B cell (primary cell): ENCODE measurements around the gene MCUB. TPM values are rescaled to one million over a fixed set of nuclear protein-coding genes. Genes with fewer than 3 reads are reported as not detected.

ENCODE experiments used
- ATAC-seq: fragments of 200-7000 bp; cut with Tn5 transposase; one replicate; pipeline ENCODE4 v1.10.0; 2021; ENCODE audit warnings: low read depth, mild to moderate bottlenecking, moderate number of reproducible peaks, moderate library complexity
- CTCF ChIA-PET: fragments of 350-600 bp; sonication (Branson Sonifier 250); formaldehyde crosslinking; loops from one replicate; lab custom pipeline; 2021; ENCODE audit warnings: antibody characterized with exemption, inconsistent platforms; lab: Charles Lee
- POLR2A ChIA-PET: fragments of 350-600 bp; sonication (Branson Sonifier 250); formaldehyde crosslinking; loops from one replicate; lab custom pipeline; 2021; ENCODE audit warnings: antibody characterized with exemption; lab: Charles Lee
- DNase-seq: peaks from one replicate; pipeline ENCODE4 v3.0.0; 2013
- H2AFZ ChIP-seq: 2 replicates; pipeline ENCODE4 v1.6.1; 2012; ENCODE audit warnings: mild to moderate bottlenecking, low read depth, low read length; ENCODE audit not compliant: insufficient read depth, poor library complexity, severe bottlenecking
- H3K27ac ChIP-seq, 2 donors: 1 replicate in 1 of 2; 2 replicates in 1 of 2; pipeline ENCODE4 v1.5.1; 2012 to 2013; ENCODE audit warnings: low read length in 2 of 2, mild to moderate bottlenecking in 2 of 2, moderate library complexity in 1 of 2
- H3K27me3 ChIP-seq, 4 experiments: fragments of 200-600 bp in 1 of 4; sonication (generic) in 1 of 4; replicated peaks in 1 of 4; 1 replicate in 2 of 4; 2 replicates in 2 of 4; pipeline versions ENCODE4 v1.6.1 to v1.7.0; 2013 to 2016; ENCODE audit warnings: low read length in 3 of 4, mild to moderate bottlenecking in 2 of 4, mixed read lengths in 1 of 4, moderate library complexity in 1 of 4; ENCODE audit not compliant: insufficient read depth in 4 of 4, control insufficient read depth in 3 of 4; ENCODE audit errors: control extremely low read depth in 1 of 4
- H3K36me3 ChIP-seq, 2 experiments: replicated peaks in 1 of 2; 1 replicate in 1 of 2; 2 replicates in 1 of 2; pipeline versions ENCODE4 v1.6.1 to v1.7.1; 2013; ENCODE audit warnings: low read length in 1 of 2; ENCODE audit not compliant: insufficient read depth in 2 of 2, control insufficient read depth in 1 of 2; ENCODE audit errors: control extremely low read depth in 1 of 2, extremely low read depth in 1 of 2
- H3K4me1 ChIP-seq, 2 donors: fragments of 200-600 bp in 1 of 2; sonication (generic) in 1 of 2; 1 replicate in 1 of 2; 2 replicates in 1 of 2; pipeline versions ENCODE4 v1.5.1 to v1.6.1; 2013 to 2017; ENCODE audit warnings: low read length in 2 of 2; ENCODE audit not compliant: control insufficient read depth in 2 of 2, insufficient read depth in 2 of 2
- H3K4me2 ChIP-seq: replicated peaks from 2 replicates; pipeline ENCODE3; 2012; ENCODE audit warnings: mild to moderate bottlenecking, low read depth, low read length; ENCODE audit not compliant: poor library complexity, severe bottlenecking
- H3K4me3 ChIP-seq, 5 experiments: fragments of 200-600 bp in 1 of 5; sonication (generic) in 1 of 5; 1 replicate in 3 of 5; 2 replicates in 2 of 5; pipeline versions ENCODE4 v1.5.1 to v1.7.0; 2011 to 2016; ENCODE audit warnings: low read length in 4 of 5, mild to moderate bottlenecking in 4 of 5, low read depth in 2 of 5, control low read depth in 1 of 5, moderate library complexity in 1 of 5; ENCODE audit not compliant: insufficient read depth in 1 of 5; ENCODE audit errors: control extremely low read depth in 1 of 5, extremely low read depth in 1 of 5
- H3K79me2 ChIP-seq: fragments of 200-600 bp; sonication (generic); one replicate; pipeline ENCODE4 v1.6.0; 2016; ENCODE audit warnings: low read length; ENCODE audit not compliant: control insufficient read depth, insufficient read depth
- H3K9ac ChIP-seq: fragments of 200-600 bp; sonication (generic); 2 replicates; pipeline ENCODE4 v1.6.1; 2017; ENCODE audit warnings: mild to moderate bottlenecking, low read length, moderate library complexity
- H3K9me3 ChIP-seq, 3 donors: one replicate each; pipeline versions ENCODE4 v1.6.1 to v1.7.1; 2013; ENCODE audit warnings: low read length in 2 of 3; ENCODE audit not compliant: control insufficient read depth in 2 of 3, insufficient read depth in 1 of 3; ENCODE audit errors: control extremely low read depth in 1 of 3
- H4K20me1 ChIP-seq: 2 replicates; pipeline ENCODE4 v1.6.0; 2012; ENCODE audit warnings: mild to moderate bottlenecking, low read length; ENCODE audit not compliant: insufficient read depth, control insufficient read depth, poor library complexity, severe bottlenecking
- H3K27ac Mint-ChIP-seq: one replicate; pipeline ENCODE4 v1.8.0; 2021; ENCODE audit warnings: mixed read lengths
- H3K27me3 Mint-ChIP-seq: one replicate; pipeline ENCODE4 v1.8.0; 2021; ENCODE audit warnings: mixed read lengths
- H3K4me1 Mint-ChIP-seq: one replicate; pipeline ENCODE4 v1.8.0; 2021; ENCODE audit warnings: mixed read lengths
- H3K4me3 Mint-ChIP-seq: one replicate; pipeline ENCODE4 v1.8.0; 2021; ENCODE audit warnings: mixed read lengths
- H3K9me3 Mint-ChIP-seq: one replicate; pipeline ENCODE4 v1.8.0; 2022; ENCODE audit warnings: mixed read lengths; ENCODE audit not compliant: insufficient read depth
- EZH2 ChIP-seq: IDR thresholded peaks from 2 replicates; pipeline ENCODE4 v1.6.1; 2012; ENCODE audit warnings: borderline replicate concordance, low read depth, mild to moderate bottlenecking, moderate library complexity, low read length; ENCODE audit not compliant: insufficient read depth, poor library complexity, severe bottlenecking
- WGBS: methylation state at CpG from one replicate; pipeline ENCODE4 v1.1.5; 2013; ENCODE audit warnings: missing lambda C conversion rate; ENCODE audit not compliant: insufficient coverage; 5-methylcytosine and 5-hydroxymethylcytosine counted together
- intact Hi-C: fragments of 100-400 bp; cut with micrococcal nuclease; formaldehyde crosslinking; loops from one replicate; pipeline ENCODE4 v1.10.0; 2022
- polyA plus RNA-seq: library from polyadenylated mRNA; depleted of rRNA; stranded (reverse); fragments of >200 nt; gene quantifications from 2 replicates; pipeline ENCODE4 v1.2.3, GENCODE V29; 2012
- total RNA-seq, 2 donors: library from RNA; stranded (reverse); fragments of 120-200 nt in 1 of 2; gene quantifications; 1 replicate in 1 of 2; 2 replicates in 1 of 2; pipeline versions ENCODE4 v1.2.3 to v1.2.4, GENCODE V29; 2013 to 2022
- TF ChIP-seq, protein P1 (sequence below): fragments of 200-600 bp; IDR thresholded peaks from one replicate; pipeline ENCODE4 v1.8.0; 2022; ENCODE audit warnings: antibody characterized with exemption, mild to moderate bottlenecking

Gene MCUB
- total and polyA plus RNA-seq, 2 donors (not counting 1 experiment from before 2014, with no cell fraction given), result 59.3 to 114 TPM

DNA sequence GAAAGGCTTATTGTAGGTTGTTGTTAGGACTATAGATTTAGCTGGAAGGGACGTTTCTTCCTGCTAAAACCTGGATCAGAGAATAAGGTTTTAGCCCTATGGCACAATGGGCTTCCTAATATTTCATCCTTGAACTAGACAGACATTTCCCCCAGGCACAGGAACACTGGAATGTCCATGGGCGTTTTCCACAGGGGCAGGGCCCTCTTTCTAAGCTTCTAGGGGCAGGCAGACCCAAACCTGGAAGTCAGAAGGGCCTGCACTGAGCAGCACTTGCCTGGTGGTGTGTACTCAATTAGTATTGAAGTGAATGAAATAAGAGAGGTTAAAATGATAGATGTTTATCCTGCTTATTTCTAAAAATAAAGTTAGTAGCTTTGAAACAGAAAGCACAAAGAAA is 102.1 kb downstream of the MCUB start:
- intact Hi-C loops, result no loop called here
- Histone ChIP-seq H4K20me1 (peaks cover 15% of the 10 kb centered on the region), H3K4me2 (no peak overlapping the region), H3K4me3 (no peak overlapping the region), H3K9me3 (no peaks in the 10 kb centered on the region), H3K9ac (no peak overlapping the region), H3K27ac (no peak overlapping the region), H3K4me1 (no peaks in the 10 kb centered on the region), H3K36me3 (peaks cover 0 to 34% of the 10 kb centered on the region in 2 experiments), H3K79me2 (peaks cover 27% of the 10 kb centered on the region), H3K27me3 (no peaks in the 10 kb centered on the region), H2AFZ (no peak overlapping the region)
- POLR2A ChIA-PET, result interaction anchor here (0.6 kb wide), 1 partner anchor 19 kb away, joined by 3 read pairs; no protein-coding TSS in a partner anchor
- H3K4me3 Mint-ChIP-seq, result no peak overlapping the region
- no CpG with 5 or more reads among the region's 2 CpGs for WGBS
- CTCF ChIA-PET, result interaction anchor here (0.5 to 0.7 kb wide), 2 partner anchors 20 to 23 kb away, joined by 4 to 5 read pairs; no protein-coding TSS in a partner anchor
- no peak for ATAC-seq
- no peaks in the 10 kb centered on the region for H3K27me3 Mint-ChIP-seq
- DNase-seq, result no peak
- H3K9me3 Mint-ChIP-seq, result no peaks in the 10 kb centered on the region
- H3K27ac Mint-ChIP-seq, result no peak overlapping the region
- TF ChIP-seq EZH2, result no peak
- TF ChIP-seq, protein P1, sequence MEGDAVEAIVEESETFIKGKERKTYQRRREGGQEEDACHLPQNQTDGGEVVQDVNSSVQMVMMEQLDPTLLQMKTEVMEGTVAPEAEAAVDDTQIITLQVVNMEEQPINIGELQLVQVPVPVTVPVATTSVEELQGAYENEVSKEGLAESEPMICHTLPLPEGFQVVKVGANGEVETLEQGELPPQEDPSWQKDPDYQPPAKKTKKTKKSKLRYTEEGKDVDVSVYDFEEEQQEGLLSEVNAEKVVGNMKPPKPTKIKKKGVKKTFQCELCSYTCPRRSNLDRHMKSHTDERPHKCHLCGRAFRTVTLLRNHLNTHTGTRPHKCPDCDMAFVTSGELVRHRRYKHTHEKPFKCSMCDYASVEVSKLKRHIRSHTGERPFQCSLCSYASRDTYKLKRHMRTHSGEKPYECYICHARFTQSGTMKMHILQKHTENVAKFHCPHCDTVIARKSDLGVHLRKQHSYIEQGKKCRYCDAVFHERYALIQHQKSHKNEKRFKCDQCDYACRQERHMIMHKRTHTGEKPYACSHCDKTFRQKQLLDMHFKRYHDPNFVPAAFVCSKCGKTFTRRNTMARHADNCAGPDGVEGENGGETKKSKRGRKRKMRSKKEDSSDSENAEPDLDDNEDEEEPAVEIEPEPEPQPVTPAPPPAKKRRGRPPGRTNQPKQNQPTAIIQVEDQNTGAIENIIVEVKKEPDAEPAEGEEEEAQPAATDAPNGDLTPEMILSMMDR, result no peak
- no peaks in the 10 kb centered on the region for H3K4me1 Mint-ChIP-seq

DNA sequence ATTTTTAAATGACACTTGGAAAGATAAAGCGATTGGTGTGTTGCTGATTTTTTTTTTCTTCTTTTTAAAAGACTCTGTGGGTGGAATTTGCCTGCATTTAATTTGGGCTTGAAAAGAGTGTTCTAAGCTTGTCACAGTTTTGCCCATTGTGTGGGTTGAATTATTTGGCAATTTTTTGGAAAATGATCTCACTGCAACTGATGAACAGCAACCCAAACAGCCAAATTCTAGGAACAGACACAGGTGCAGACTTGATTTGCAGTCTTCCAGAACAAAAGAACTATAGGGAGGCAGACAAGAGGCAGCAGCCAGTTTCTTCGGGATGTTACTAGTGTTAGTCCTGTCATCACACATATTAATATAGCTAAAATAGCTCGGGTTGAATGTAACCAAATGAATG is 102.7 kb downstream of the MCUB start:
- intact Hi-C loops, result no loop called here
- Histone ChIP-seq H3K4me3 (no peak overlapping the region), H3K27ac (no peak overlapping the region), H4K20me1 (peaks cover 17% of the 10 kb centered on the region), H3K4me1 (no peaks in the 10 kb centered on the region), H3K9ac (no peak overlapping the region), H3K9me3 (no peaks in the 10 kb centered on the region), H3K36me3 (peaks cover 0 to 34% of the 10 kb centered on the region in 2 experiments), H3K27me3 (no peaks in the 10 kb centered on the region), H2AFZ (no peak overlapping the region), H3K79me2 (peaks cover 24% of the 10 kb centered on the region), H3K4me2 (no peak overlapping the region)
- Mint-ChIP-seq H3K9me3 (no peaks in the 10 kb centered on the region), H3K27me3 (no peaks in the 10 kb centered on the region), H3K4me1 (no peaks in the 10 kb centered on the region), H3K27ac (no peak overlapping the region), H3K4me3 (no peak overlapping the region)
- CTCF ChIA-PET, result interaction anchor here (0.7 kb wide), 1 partner anchor 19 kb away, joined by 4 read pairs; no protein-coding TSS in a partner anchor
- ATAC-seq, result no peak
- WGBS, result 89% methylated on average over 1 of the region's 3 CpGs
- POLR2A ChIA-PET, result interaction anchor here (0.6 kb wide), 1 partner anchor 20 kb away, joined by 3 read pairs; no protein-coding TSS in a partner anchor
- TF ChIP-seq EZH2, result no peak
- TF ChIP-seq, protein P1, result no peak
- DNase-seq, result no peak
